ENCODE data around the gene UROC1. TPM values are rescaled to one million over a fixed set of nuclear protein-coding genes. Genes with fewer than 3 reads are reported as not detected.

The UROC1 gene
- total RNA-seq, 1 donor, result not detected

- DNase-seq (ENCODE audit: low read depth), result no peak
- no peak overlapping the region for H3K4me3 ChIP-seq (ENCODE audit: low read depth, low read length)
- TF ChIP-seq, protein P1, sequence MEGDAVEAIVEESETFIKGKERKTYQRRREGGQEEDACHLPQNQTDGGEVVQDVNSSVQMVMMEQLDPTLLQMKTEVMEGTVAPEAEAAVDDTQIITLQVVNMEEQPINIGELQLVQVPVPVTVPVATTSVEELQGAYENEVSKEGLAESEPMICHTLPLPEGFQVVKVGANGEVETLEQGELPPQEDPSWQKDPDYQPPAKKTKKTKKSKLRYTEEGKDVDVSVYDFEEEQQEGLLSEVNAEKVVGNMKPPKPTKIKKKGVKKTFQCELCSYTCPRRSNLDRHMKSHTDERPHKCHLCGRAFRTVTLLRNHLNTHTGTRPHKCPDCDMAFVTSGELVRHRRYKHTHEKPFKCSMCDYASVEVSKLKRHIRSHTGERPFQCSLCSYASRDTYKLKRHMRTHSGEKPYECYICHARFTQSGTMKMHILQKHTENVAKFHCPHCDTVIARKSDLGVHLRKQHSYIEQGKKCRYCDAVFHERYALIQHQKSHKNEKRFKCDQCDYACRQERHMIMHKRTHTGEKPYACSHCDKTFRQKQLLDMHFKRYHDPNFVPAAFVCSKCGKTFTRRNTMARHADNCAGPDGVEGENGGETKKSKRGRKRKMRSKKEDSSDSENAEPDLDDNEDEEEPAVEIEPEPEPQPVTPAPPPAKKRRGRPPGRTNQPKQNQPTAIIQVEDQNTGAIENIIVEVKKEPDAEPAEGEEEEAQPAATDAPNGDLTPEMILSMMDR (IDR thresholded peaks at IDR 0.05; ENCODE audit: insufficient read depth, low read depth, low read length), result no peak
Observed at GRCh38 chr3:126546013-126546412, 28.4 kb upstream of the UROC1 start.

DNA sequence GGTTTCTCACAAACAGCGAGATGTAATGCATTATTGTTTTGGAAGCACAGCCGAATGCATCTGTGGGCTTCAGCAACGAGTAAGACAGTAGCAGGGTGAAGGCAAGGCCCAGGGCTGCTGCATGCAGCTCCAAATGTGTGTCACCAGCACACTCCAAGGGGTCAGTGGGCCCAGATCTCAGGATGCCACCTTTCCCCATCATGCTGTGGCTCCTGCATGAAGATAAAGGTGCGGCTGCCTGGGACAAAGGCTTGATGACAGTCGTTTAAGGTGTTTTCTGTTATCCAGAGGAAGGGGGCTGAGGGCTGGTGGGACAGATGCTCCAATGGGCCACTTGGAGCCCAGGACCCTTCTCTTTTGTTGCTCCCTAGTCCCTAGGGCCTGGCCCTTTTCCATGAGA lies 28.0 kb upstream of the UROC1 start:
- no peak for DNase-seq (ENCODE audit: low read depth)
- H3K4me3 ChIP-seq (ENCODE audit: low read depth, low read length), result no peak overlapping the region
- TF ChIP-seq, protein P1 (IDR thresholded peaks at IDR 0.05; ENCODE audit: insufficient read depth, low read depth, low read length), result no peak

DNA sequence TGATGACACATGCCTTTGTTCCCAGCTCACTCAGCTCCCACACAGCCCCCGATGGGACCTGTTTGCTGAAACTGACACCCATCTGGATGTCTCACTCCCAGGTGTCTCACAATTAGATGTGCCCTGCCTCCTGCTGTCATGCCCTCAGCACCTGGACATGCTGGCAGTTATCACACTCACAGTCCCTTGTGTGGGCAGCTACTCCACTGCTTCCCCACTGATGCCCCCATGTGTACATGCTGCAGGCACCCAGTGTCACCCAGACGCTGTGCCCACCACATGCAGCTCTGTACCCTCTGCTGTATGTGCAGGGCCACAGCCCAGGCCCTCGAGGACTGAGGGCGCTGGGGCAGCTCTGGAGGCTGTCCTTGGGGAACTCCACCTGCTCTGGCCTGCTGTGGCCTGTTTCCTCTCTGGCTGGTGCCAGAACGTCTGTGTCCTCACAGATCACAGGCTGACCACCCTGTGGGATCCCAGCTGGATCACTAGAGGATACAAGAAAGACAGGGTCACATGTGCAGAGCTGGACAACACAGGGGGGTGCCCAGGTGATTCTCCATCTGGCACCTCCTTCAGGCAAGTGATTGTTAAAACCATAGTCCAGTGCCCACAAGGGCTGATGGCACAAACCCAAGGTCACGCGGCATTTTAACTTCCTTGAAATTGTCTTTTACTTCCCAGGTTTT lies 27.2 kb upstream of the UROC1 start:
- TF ChIP-seq, protein P1 (IDR thresholded peaks at IDR 0.05; ENCODE audit: insufficient read depth, low read depth, low read length), result no peak
- no peak for DNase-seq (ENCODE audit: low read depth)
- H3K4me3 ChIP-seq (ENCODE audit: low read depth, low read length), result no peak overlapping the region

DNA sequence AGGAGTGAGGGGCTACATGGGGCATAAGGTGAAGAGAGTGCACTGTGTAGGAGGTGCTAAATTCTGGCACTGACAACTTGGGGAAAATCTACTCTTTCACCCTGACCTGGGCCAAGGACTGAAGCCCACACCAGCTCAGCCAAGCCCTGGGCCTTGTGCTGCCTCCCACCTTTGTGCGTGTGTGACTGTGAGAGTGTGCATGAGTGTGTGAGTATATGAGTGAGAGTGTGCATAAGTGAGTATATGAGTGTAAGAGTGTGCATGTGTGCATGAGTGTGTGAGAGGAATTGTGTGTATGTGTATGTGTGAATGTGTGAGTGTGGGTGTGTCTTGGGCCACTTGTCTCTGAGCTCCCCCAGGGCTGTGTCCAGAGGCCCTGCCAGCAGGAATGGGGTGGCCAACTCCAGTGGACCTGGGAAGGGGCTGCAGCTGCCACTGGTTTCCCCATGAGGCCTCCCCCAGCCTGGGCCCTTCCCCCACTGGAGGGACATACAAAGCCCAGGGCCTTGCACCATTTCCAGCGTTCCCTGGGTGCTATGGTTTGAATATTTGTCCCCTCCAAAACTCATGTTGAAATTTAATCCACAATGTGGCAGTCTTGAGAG lies 26.0 kb upstream of the UROC1 start:
- TF ChIP-seq, protein P1 (IDR thresholded peaks at IDR 0.05; ENCODE audit: insufficient read depth, low read depth, low read length), result no peak
- no peak for DNase-seq (ENCODE audit: low read depth)
- H3K4me3 ChIP-seq (ENCODE audit: low read depth, low read length), result no peak overlapping the region

DNA sequence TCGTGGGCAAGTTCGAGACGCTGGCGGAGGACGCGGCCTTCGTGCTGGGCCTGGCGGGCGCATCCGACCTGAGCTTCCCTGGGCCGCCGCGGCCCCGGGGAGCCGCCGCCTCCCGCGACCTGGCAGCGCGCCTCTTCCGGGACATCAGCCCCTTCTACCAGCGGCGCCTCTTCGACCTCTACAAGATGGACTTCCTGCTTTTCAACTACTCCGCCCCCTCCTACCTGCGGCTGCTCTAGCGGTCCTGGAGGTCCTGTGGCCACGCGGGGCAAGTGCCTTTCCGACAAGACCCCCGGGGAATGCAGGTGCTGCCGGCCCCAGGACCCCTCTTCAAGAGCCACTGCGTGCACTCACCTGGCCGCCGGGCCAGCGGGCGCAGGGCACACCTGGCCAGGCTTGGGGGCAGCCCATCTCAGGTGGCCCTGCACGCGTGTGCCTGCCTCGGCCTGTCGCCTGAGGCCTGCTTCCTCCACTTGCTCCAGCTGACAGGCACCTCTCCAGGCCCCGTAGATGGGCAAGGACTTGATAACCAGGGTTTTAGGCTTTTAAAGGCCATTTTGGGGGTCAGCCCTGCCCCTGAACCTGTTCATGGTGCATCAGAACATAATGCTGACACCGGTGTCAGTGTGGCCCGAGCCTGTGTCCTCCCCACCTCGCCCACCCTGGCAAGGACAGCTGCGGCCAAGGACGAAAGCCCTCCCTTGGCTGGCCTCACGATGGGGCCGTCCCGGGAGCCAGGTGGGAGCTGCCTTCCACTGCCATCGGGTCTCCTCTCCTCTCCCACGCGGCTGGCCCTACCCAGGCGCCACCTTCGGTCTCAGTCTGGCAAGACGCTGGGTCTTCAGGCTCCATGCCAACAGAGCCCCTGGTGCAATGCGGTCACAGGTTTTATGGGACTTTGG lies 25.0 kb upstream of the UROC1 start:
- DNase-seq (ENCODE audit: low read depth), result no peak
- TF ChIP-seq, protein P1 (IDR thresholded peaks at IDR 0.05; ENCODE audit: insufficient read depth, low read depth, low read length), result no peak

GRCh38 chr3:126541628-126542339 lies 24.2 kb upstream of the UROC1 start:
- no peak overlapping the region for H3K4me3 ChIP-seq (ENCODE audit: low read depth, low read length)
- TF ChIP-seq, protein P1 (IDR thresholded peaks at IDR 0.05; ENCODE audit: insufficient read depth, low read depth, low read length), result no peak
- DNase-seq (ENCODE audit: low read depth), result no peak

More for the DNA sequence above, 25.0 kb upstream of the UROC1 start:
- H3K4me3 ChIP-seq (ENCODE audit: low read depth, low read length), result no peak overlapping the region
